ENCODE measurements around the gene FCAR. TPM values are rescaled to one million over a fixed set of nuclear protein-coding genes. Genes with fewer than 3 reads are reported as not detected.

FCAR gene
- total and polyA plus RNA-seq, 4 donors, result 0.39 to 2.4 (median 2.2) TPM; not detected in 1

GRCh38 chr19:54881884-54882283 lies 7.8 kb downstream of the FCAR start:
- Histone ChIP-seq H3K4me1 (ENCODE audit: control insufficient read depth in 4 of 4, insufficient read depth in 4 of 4, low read length in 3 of 4) (no peaks in the 10 kb centered on the region), H3K4me3 (ENCODE audit: low read depth in 1 of 3, low read length in 3 of 3) (no peak overlapping the region), H3K9ac (ENCODE audit: low read depth in 1 of 2, low read length in 2 of 2) (no peak overlapping the region), H3K27me3 (ENCODE audit: control insufficient read depth in 4 of 4, insufficient read depth in 4 of 4, low read length in 3 of 4) (no peaks in the 10 kb centered on the region), H3K36me3 (ENCODE audit: control insufficient read depth in 4 of 4, insufficient read depth in 3 of 4, low read depth in 1 of 4, low read length in 3 of 4) (no peaks in the 10 kb centered on the region), H3K9me3 (ENCODE audit: control insufficient read depth in 4 of 4, low read length in 3 of 4) (no peaks in the 10 kb centered on the region), H3K27ac (ENCODE audit: low read depth in 1 of 2, low read length in 2 of 2) (no peak overlapping the region)
- DNase-seq (ENCODE audit: low spot score), result no peak
- TF ChIP-seq EGR1 (IDR thresholded peaks at IDR 0.05; ENCODE audit: low read depth in 2 of 2), result no peak
- no peak for TF ChIP-seq YY1 (IDR thresholded peaks at IDR 0.05)
- no peak for TF ChIP-seq FOXA2 (IDR thresholded peaks at IDR 0.05)
- TF ChIP-seq RAD21 (IDR thresholded peaks at IDR 0.05), result no peak
- WGBS, result 72% methylated on average over 6 of the region's 6 CpGs

- H3K4me3 ChIP-seq (ENCODE audit: low read depth in 1 of 3, low read length in 3 of 3), result no peak overlapping the region
- no peaks in the 10 kb centered on the region for H3K9me3 ChIP-seq (ENCODE audit: control insufficient read depth in 4 of 4, low read length in 3 of 4)
- H3K27ac ChIP-seq (ENCODE audit: low read depth in 1 of 2, low read length in 2 of 2), result no peak overlapping the region
- no peaks in the 10 kb centered on the region for H3K36me3 ChIP-seq (ENCODE audit: control insufficient read depth in 4 of 4, insufficient read depth in 3 of 4, low read depth in 1 of 4, low read length in 3 of 4)
- H3K4me1 ChIP-seq (ENCODE audit: control insufficient read depth in 4 of 4, insufficient read depth in 4 of 4, low read length in 3 of 4), result no peaks in the 10 kb centered on the region
- no peak overlapping the region for H3K9ac ChIP-seq (ENCODE audit: low read depth in 1 of 2, low read length in 2 of 2)
- TF ChIP-seq NR2F2 (IDR thresholded peaks at IDR 0.05) (no peak), EGR1 (IDR thresholded peaks at IDR 0.05; ENCODE audit: low read depth in 2 of 2) (no peak), REST (IDR thresholded peaks at IDR 0.05) (no peak), YY1 (IDR thresholded peaks at IDR 0.05) (no peak), HNF4G (IDR thresholded peaks at IDR 0.05) (no peak), MAX (IDR thresholded peaks at IDR 0.05) (no peak), SP1 (IDR thresholded peaks at IDR 0.05) (no peak), FOXA1 (IDR thresholded peaks at IDR 0.05) (no peak), RAD21 (IDR thresholded peaks at IDR 0.05) (no peak), GABPA (IDR thresholded peaks at IDR 0.05 in 1 of 2, conservative IDR thresholded peaks at IDR 0.05 in 1 of 2) (no peak), TAF1 (conservative IDR thresholded peaks at IDR 0.05) (no peak), HNF4A (conservative IDR thresholded peaks at IDR 0.05) (no peak)
- WGBS, result 62% methylated on average over 7 of the region's 7 CpGs
- DNase-seq (ENCODE audit: low spot score), result no peak
- no peaks in the 10 kb centered on the region for H3K27me3 ChIP-seq (ENCODE audit: control insufficient read depth in 4 of 4, insufficient read depth in 4 of 4, low read length in 3 of 4)
Measured at GRCh38 chr19:54882758-54883157, 8.7 kb downstream of the FCAR start.

- no peak overlapping the region for H3K9ac ChIP-seq (ENCODE audit: low read depth in 1 of 2, low read length in 2 of 2)
- H3K27ac ChIP-seq (ENCODE audit: low read depth in 1 of 2, low read length in 2 of 2), result no peak overlapping the region
- no peaks in the 10 kb centered on the region for H3K4me1 ChIP-seq (ENCODE audit: control insufficient read depth in 4 of 4, insufficient read depth in 4 of 4, low read length in 3 of 4)
- no peaks in the 10 kb centered on the region for H3K27me3 ChIP-seq (ENCODE audit: control insufficient read depth in 4 of 4, insufficient read depth in 4 of 4, low read length in 3 of 4)
- no peak overlapping the region for H3K4me3 ChIP-seq (ENCODE audit: low read depth in 1 of 3, low read length in 3 of 3)
- DNase-seq (ENCODE audit: low spot score), result no peak
- WGBS, result 70% methylated on average over 9 of the region's 9 CpGs
- H3K36me3 ChIP-seq (ENCODE audit: control insufficient read depth in 4 of 4, insufficient read depth in 3 of 4, low read depth in 1 of 4, low read length in 3 of 4), result no peaks in the 10 kb centered on the region
- no peaks in the 10 kb centered on the region for H3K9me3 ChIP-seq (ENCODE audit: control insufficient read depth in 4 of 4, low read length in 3 of 4)
- TF ChIP-seq YY1 (IDR thresholded peaks at IDR 0.05), result no peak
- TF ChIP-seq ZBTB33 (IDR thresholded peaks at IDR 0.05), result no peak
- no peak for TF ChIP-seq EGR1 (IDR thresholded peaks at IDR 0.05; ENCODE audit: low read depth in 2 of 2)
- no peak for TF ChIP-seq HNF4G (IDR thresholded peaks at IDR 0.05)
- no peak for TF ChIP-seq FOXA1 (IDR thresholded peaks at IDR 0.05)
- TF ChIP-seq GABPA (IDR thresholded peaks at IDR 0.05 in 1 of 2, conservative IDR thresholded peaks at IDR 0.05 in 1 of 2), result no peak
- TF ChIP-seq NR2F2 (IDR thresholded peaks at IDR 0.05), result no peak
- no peak for TF ChIP-seq ATF3 (IDR thresholded peaks at IDR 0.05)
- no peak for TF ChIP-seq MAX (IDR thresholded peaks at IDR 0.05)
- no peak for TF ChIP-seq SP1 (IDR thresholded peaks at IDR 0.05)
- TF ChIP-seq FOXA2 (IDR thresholded peaks at IDR 0.05), result no peak
- no peak for TF ChIP-seq TAF1 (conservative IDR thresholded peaks at IDR 0.05)
- no peak for TF ChIP-seq HNF4A (conservative IDR thresholded peaks at IDR 0.05)
- no peak for TF ChIP-seq REST (IDR thresholded peaks at IDR 0.05)
- no peak for TF ChIP-seq RXRA (IDR thresholded peaks at IDR 0.05)
- TF ChIP-seq RAD21 (IDR thresholded peaks at IDR 0.05), result no peak
Measured at GRCh38 chr19:54883228-54883627, 9.2 kb downstream of the FCAR start.
